Tracheal epithelial cell (primary cell): ENCODE measurements around the gene C10orf71. TPM values are rescaled to one million over a fixed set of nuclear protein-coding genes. Genes with fewer than 3 reads are reported as not detected.

ENCODE experiments used
- total RNA-seq: library from RNA; depleted of rRNA; stranded (reverse); fragments of >200 nt; gene quantifications from 2 replicates; pipeline ENCODE4 v1.2.1, GENCODE V29; 2014

Gene C10orf71, protein sequence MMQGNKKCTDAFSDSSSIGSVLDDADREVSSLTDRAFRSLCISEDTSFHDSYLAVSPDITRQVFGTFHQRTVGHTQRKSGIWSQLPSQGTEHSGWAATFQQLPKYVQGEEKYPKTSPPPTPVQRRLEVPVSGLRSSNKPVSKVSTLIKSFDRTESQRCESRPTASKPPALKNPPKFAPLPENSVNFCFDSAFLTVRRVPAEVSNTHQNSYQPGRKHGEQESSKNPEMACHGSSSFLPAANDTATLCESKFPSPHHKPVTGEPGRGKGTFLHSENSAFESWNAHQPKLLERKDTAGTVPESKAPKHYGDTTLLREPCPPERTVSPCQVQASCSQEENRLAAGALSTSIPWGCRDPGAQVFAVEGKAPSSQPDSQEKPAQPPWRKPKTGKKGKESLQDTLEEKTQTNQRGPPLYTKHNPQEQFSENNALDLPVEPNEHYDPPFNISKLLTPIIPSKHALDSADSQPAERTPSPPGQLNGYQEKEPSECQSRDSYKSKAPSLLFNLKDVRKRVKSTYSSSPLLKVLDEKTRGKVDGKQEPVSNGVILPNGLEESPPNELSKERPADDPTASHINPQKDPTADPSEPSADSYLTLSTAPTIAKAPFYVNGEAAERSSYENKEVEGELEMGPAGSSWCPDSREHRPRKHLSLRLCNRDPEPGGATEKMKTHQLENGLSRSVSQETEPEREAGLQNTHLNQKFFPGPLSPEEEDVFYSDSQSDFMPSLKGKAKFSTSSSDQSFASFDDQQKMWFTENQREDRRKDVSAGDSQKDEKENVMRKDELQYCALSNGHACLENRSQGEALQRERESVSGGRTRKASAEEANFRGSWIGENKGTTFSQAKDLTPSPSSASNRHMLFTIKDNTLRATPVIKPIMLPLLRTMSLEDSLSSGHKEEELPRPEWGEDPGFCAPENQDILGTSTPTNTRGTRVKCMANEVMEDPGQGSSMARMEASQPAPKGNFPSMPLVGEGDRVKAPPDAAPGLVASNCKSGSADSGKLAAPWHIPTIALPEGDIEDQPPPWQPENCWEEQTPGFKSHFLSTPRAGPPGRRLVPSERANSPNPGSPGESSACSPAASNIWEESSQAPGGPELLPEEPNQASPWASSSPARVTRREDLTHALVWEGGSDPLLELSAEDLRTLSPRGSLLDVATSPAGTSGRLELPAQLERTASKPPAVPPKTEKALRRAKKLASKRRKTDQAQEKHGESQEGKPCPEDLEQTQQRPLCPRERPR (N-terminal part only)
- total RNA-seq: not detected in 2 replicates

DNA sequence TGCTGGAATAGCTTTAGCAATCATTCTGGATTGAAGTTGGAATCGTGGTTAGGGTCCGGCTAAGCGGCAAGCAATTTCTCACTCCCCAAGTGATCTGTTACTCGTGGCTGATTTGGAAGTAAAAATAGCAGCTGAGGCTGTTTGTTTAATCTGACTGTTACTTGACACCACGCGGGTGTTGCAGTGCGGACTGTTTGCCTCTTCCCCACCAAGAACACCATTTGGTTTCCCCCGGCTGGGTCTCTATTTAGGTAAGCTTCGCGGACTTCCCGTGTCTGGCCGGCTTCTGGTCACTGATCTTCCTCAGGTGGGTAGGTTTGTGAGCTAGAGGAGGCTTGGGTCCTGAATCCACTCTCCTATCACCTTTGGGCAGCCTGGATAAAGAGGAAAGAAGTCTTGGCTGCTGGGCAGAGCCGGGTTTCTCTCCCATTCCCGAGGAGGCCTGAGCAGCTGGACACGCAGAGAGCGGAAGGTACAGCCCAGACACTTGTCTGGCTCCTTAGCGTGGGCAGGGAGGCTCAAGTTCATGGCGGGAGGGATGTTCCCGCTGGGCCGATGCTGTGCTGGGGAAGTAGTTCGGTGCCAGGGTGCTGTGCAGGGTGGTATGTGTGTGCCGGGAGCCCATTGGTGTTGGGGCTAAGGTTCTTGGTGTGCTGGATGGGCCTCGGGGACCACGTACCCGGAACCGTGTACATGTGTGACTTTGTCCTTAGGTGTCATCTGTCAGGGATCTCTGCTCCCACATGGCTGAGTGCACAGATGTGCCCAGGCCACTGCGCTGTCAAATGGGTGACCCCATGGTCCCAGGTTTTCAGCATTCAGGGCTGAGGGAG is at the start of gene C10orf71:
C10orf71 (plus strand) TSS at position 188 of the 833 bp plus-strand sequence. CDS start 23,376 bp downstream, outside the sequence.

Other genes starting within 250 kb of the C10orf71 start
- gene VSTM4, start 183.6 kb upstream of the C10orf71 start, total RNA-seq: under 0.01 TPM in 1 of 2 replicates, not detected in the other
- gene FAM170B, start 165.1 kb upstream of the C10orf71 start, total RNA-seq: not detected in 2 replicates
- gene TMEM273, start 110.8 kb upstream of the C10orf71 start, total RNA-seq: 0.48 TPM in 1 of 2 replicates, not detected in the other
- not detected in 2 replicates for gene DRGX, start 96.9 kb downstream of the C10orf71 start, total RNA-seq
- 13.7 and 20.0 TPM in 2 replicates for gene ERCC6, start 240.0 kb downstream of the C10orf71 start, total RNA-seq